Nephron progenitor cell (in vitro differentiated cells): ENCODE results near the gene TMEM40.

Experiments used
- DNase-seq: peaks from one replicate; pipeline ENCODE4 v3.0.0; 2021
- H3K27ac Mint-ChIP-seq: 2 replicates; pipeline ENCODE4 v1.8.0; 2021; ENCODE audit warnings: mild to moderate bottlenecking, moderate library complexity, mixed read lengths
- H3K27me3 Mint-ChIP-seq: 2 replicates; pipeline ENCODE4 v1.8.0; 2021; ENCODE audit warnings: mild to moderate bottlenecking, low read depth, mixed read lengths; ENCODE audit not compliant: poor library complexity
- H3K36me3 Mint-ChIP-seq: 2 replicates; pipeline ENCODE4 v1.8.0; 2021; ENCODE audit warnings: low read depth, mixed read lengths
- H3K4me1 Mint-ChIP-seq: 2 replicates; pipeline ENCODE4 v1.8.0; 2021; ENCODE audit warnings: mixed read lengths
- H3K4me3 Mint-ChIP-seq: 2 replicates; pipeline ENCODE4 v1.8.0; 2021; ENCODE audit warnings: mild to moderate bottlenecking, moderate library complexity, mixed read lengths
- H3K9me3 Mint-ChIP-seq: 2 replicates; pipeline ENCODE4 v1.8.0; 2021; ENCODE audit warnings: mild to moderate bottlenecking, moderate library complexity, mixed read lengths
- TF ChIP-seq, protein P1 (sequence below): fragments of 200-600 bp; sonication (generic); IDR thresholded peaks from 2 replicates; pipeline ENCODE4 v1.5.0; 2021; ENCODE audit warnings: antibody characterized with exemption

Gene TMEM40

DNA sequence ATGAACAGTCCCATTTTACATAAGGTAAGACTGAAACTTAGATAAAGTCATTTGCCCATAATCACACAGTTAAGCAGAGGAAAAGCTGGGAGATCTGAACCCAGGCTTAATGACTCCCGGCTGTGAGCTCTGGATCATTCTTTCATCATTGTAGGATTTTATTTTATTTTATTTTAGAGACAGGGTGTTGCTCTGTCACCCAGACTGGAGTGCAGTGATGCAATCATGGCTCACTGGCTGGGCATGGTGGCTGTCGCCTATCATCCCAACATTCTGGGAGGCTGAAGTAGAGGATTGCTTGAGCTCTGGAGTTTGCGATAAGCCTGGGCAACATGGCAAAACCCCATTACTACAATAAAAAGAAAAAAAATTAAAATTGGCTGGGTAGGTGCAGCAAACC lies 63.9 kb downstream of the TMEM40 start:
- peaks cover 15% of the 10 kb centered on the region for H3K4me1 Mint-ChIP-seq
- no peak for DNase-seq
- H3K27ac Mint-ChIP-seq, result no peak overlapping the region
- TF ChIP-seq, protein P1, sequence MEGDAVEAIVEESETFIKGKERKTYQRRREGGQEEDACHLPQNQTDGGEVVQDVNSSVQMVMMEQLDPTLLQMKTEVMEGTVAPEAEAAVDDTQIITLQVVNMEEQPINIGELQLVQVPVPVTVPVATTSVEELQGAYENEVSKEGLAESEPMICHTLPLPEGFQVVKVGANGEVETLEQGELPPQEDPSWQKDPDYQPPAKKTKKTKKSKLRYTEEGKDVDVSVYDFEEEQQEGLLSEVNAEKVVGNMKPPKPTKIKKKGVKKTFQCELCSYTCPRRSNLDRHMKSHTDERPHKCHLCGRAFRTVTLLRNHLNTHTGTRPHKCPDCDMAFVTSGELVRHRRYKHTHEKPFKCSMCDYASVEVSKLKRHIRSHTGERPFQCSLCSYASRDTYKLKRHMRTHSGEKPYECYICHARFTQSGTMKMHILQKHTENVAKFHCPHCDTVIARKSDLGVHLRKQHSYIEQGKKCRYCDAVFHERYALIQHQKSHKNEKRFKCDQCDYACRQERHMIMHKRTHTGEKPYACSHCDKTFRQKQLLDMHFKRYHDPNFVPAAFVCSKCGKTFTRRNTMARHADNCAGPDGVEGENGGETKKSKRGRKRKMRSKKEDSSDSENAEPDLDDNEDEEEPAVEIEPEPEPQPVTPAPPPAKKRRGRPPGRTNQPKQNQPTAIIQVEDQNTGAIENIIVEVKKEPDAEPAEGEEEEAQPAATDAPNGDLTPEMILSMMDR, result no peak
- no peaks in the 10 kb centered on the region for H3K36me3 Mint-ChIP-seq
- H3K4me3 Mint-ChIP-seq, result no peak overlapping the region
- H3K27me3 Mint-ChIP-seq, result peaks cover 5% of the 10 kb centered on the region
- H3K9me3 Mint-ChIP-seq, result no peaks in the 10 kb centered on the region

DNA sequence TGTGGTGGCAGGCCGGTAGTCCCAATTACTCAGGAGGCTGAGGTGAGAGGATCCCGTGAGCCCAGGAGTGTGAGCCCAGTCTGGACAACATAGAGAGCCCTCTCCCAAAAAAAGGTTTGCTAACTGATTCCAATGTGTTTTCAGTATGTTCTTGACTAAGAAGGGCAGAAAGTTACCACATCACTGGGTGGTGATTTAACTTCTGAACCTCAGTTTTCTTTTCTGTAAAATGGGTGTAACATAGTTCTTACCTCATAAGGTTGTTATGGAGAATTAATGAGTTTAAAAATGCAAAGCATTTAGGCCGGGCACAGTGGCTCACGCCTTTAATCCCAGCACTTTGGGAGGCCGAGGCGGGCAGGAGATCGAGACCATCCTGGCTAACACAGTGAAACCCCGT lies 66.6 kb downstream of the TMEM40 start:
- Mint-ChIP-seq H3K4me3 (no peak overlapping the region), H3K9me3 (no peaks in the 10 kb centered on the region), H3K27ac (no peak overlapping the region), H3K4me1 (peaks cover 15% of the 10 kb centered on the region), H3K36me3 (no peaks in the 10 kb centered on the region), H3K27me3 (peaks cover 5% of the 10 kb centered on the region)
- DNase-seq, result no peak
- TF ChIP-seq, protein P1, result no peak

DNA sequence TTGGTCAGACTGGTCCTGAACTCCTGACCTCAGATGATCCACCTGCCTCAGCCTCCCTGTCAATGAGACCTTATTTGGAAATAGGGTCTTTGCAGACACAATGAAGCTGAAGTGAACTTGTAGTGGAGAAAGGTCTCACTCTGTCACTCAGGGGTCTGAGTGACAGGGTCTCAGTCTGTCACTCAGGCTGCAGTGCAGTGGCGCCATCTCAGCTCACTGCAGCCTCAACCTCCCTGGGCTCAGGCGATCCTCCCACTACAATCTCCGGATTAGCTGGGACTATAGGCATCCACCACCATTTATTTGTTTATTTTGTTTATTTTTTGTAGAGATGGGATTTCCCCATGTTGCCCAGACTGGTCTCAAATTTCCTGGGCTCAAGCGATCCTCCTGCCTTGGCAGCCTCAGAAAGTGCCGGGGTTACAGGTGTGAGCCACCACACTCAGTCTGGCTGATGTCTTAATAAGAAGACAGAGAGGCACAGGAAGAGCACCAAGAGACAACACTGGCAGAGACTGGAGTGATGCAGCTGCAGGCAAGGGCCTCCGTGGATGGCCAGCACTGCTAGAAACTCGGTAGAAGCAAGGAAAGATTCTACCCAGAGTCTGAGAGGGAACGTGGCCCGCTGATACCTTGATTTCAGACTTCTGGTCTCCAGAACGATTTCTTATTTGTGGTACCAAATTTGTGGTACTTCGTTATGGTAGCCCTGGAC lies 68.9 kb downstream of the TMEM40 start:
- Mint-ChIP-seq H3K27me3 (peaks cover 5% of the 10 kb centered on the region), H3K4me1 (peaks cover 15% of the 10 kb centered on the region), H3K27ac (peak overlapping the region; percentile 29), H3K9me3 (no peaks in the 10 kb centered on the region), H3K36me3 (no peaks in the 10 kb centered on the region), H3K4me3 (no peak overlapping the region)
- DNase-seq, result no peak
- TF ChIP-seq, protein P1, result no peak

DNA sequence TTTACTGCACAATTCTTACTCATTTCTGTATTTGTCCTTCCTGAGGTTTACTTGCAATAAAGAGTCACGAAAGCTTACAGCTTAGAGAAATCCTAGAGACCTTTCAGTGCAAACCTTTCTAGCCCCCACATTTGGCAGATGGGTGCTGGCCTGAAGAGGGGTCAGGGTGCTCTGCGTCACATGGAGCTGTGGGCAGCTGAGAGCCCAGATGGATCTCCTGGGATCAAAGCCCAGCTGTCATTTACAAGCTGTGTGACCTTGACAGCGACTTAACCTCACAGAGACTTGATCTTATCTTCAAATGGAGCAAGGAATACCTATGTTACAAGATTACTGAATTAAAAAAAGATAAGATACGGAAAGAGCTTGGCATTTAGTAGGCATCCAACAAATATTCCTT lies 71.1 kb downstream of the TMEM40 start:
- DNase-seq, result no peak

DNA sequence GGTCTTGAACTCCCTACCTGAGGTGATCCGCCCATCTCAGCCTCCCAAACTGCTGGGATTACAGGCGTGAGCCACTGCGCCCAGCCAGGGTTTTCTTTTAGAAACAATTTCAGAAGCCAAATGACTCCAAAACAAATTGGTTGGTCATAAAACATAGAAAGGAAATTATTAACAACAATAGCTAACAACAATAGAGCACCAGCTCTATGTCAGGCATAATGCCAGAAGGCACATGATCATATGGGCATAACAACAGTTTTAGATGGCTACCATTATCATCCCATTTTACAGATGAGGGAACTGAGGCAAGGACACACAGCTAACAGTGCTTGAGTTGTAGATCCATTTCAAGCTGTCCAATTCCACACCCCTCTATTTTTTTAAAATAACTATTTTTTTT lies 73.0 kb downstream of the TMEM40 start:
- TF ChIP-seq, protein P1, result no peak
- no peak for DNase-seq
- Mint-ChIP-seq H3K9me3 (peaks cover 3% of the 10 kb centered on the region), H3K27me3 (no peaks in the 10 kb centered on the region), H3K27ac (no peak overlapping the region), H3K4me1 (peaks cover 3% of the 10 kb centered on the region), H3K36me3 (no peaks in the 10 kb centered on the region), H3K4me3 (no peak overlapping the region)

More for the DNA sequence above, 71.1 kb downstream of the TMEM40 start:
- H3K36me3 Mint-ChIP-seq, result no peaks in the 10 kb centered on the region
- H3K27me3 Mint-ChIP-seq, result no peaks in the 10 kb centered on the region
- H3K9me3 Mint-ChIP-seq, result peaks cover 3% of the 10 kb centered on the region
- H3K4me1 Mint-ChIP-seq, result no peaks in the 10 kb centered on the region
- no peak overlapping the region for H3K27ac Mint-ChIP-seq
- TF ChIP-seq, protein P1, result no peak
- H3K4me3 Mint-ChIP-seq, result no peak overlapping the region
